HEK293 (cell line): Measurements from ENCODE around the gene DOCK3.

Experiments
- CTCF ChIA-PET: fragments of 350-600 bp; formaldehyde crosslinking; extraction: SDS; loops from one replicate; lab custom pipeline; 2021; ENCODE audit warnings: antibody characterized with exemption; lab: Yijun Ruan, JAX
- POLR2A ChIA-PET: fragments of 300-600 bp; formaldehyde crosslinking; extraction: SDS; loops from one replicate; lab custom pipeline; 2020; ENCODE audit warnings: antibody characterized with exemption, inconsistent platforms; lab: Yijun Ruan, JAX
- H3K27ac ChIP-seq: fragments of 200-500 bp; sonication (Bioruptor generic); 2 replicates; pipeline ENCODE4 v1.5.1; 2014; ENCODE audit warnings: low read depth, low read length, control low read depth, inconsistent platforms; ENCODE audit errors: extremely low read depth
- H3K36me3 ChIP-seq, 2 experiments: fragments of 200-500 bp in 1 of 2; sonication (Bioruptor generic) in 1 of 2; 1 replicate in 1 of 2; 2 replicates in 1 of 2; pipeline ENCODE4 v1.5.1; 2014 to 2017; ENCODE audit warnings: inconsistent platforms in 2 of 2, low read length in 2 of 2; ENCODE audit not compliant: control insufficient read depth in 2 of 2, insufficient read depth in 1 of 2
- H3K4me1 ChIP-seq: fragments of 200-500 bp; sonication (Bioruptor generic); 2 replicates; pipeline ENCODE4 v1.5.1; 2014; ENCODE audit warnings: mild to moderate bottlenecking, low read length, inconsistent platforms; ENCODE audit not compliant: control insufficient read depth, insufficient read depth
- H3K4me3 ChIP-seq: 2 replicates; pipeline ENCODE4 v1.5.1; 2011; ENCODE audit warnings: low read depth, mild to moderate bottlenecking, control low read depth, low read length, moderate library complexity
- H3K9me3 ChIP-seq: fragments of 200-500 bp; sonication (Bioruptor generic); 2 replicates; pipeline ENCODE4 v1.5.1; 2014; ENCODE audit warnings: low read depth, low read length, inconsistent platforms; ENCODE audit not compliant: control insufficient read depth, insufficient read depth
- GLI2 ChIP-seq: fragments of 450-650 bp; formaldehyde crosslinking; IDR thresholded peaks from 2 replicates; pipeline ENCODE4; 2017; ENCODE audit warnings: missing biosample characterization, missing genetic modification characterization, low read depth, borderline replicate concordance
- GLIS2 ChIP-seq: fragments of 450-650 bp; formaldehyde crosslinking; IDR thresholded peaks from 2 replicates; pipeline ENCODE4 v1.5.1; 2016; ENCODE audit warnings: missing biosample characterization, missing genetic modification characterization
- HOXA7 ChIP-seq: sonication (generic); formaldehyde crosslinking; IDR thresholded peaks from 2 replicates; pipeline ENCODE4 v1.8.1; 2022; ENCODE audit warnings: missing genetic modification reagents, borderline replicate concordance
- IKZF3 ChIP-seq: fragments of 450-650 bp; IDR thresholded peaks from 2 replicates; pipeline ENCODE4 v1.5.0; 2018; ENCODE audit warnings: missing biosample characterization, mild to moderate bottlenecking, missing genetic modification characterization, moderate library complexity
- KLF9 ChIP-seq: fragments of 450-650 bp; formaldehyde crosslinking; IDR thresholded peaks from 2 replicates; pipeline ENCODE4 v1.5.1; 2016; ENCODE audit warnings: missing biosample characterization, missing genetic modification characterization, low read depth
- MYNN ChIP-seq: fragments of 450-650 bp; formaldehyde crosslinking; IDR thresholded peaks from 2 replicates; pipeline ENCODE4 v1.5.1; 2016; ENCODE audit warnings: missing biosample characterization, missing genetic modification characterization, borderline replicate concordance
- MZF1 ChIP-seq: fragments of 450-650 bp; formaldehyde crosslinking; IDR thresholded peaks from 2 replicates; pipeline ENCODE4 v1.5.1; 2017; ENCODE audit warnings: missing biosample characterization, missing genetic modification characterization, borderline replicate concordance
- SP7 ChIP-seq: fragments of 450-650 bp; formaldehyde crosslinking; IDR thresholded peaks from 2 replicates; pipeline ENCODE4 v1.5.1; 2016; ENCODE audit warnings: missing biosample characterization, missing genetic modification characterization
- ZBTB20 ChIP-seq: fragments of 450-650 bp; formaldehyde crosslinking; IDR thresholded peaks from 2 replicates; pipeline ENCODE4 v1.5.1; 2016; ENCODE audit warnings: missing biosample characterization, missing genetic modification characterization
- ZFP41 ChIP-seq: fragments of 450-650 bp; formaldehyde crosslinking; IDR thresholded peaks from 2 replicates; pipeline ENCODE4 v1.5.1; 2016; ENCODE audit warnings: missing biosample characterization, missing genetic modification characterization, borderline replicate concordance
- ZNF146 ChIP-seq: fragments of 450-650 bp; formaldehyde crosslinking; IDR thresholded peaks from 2 replicates; pipeline ENCODE4 v1.5.1; 2016; ENCODE audit warnings: missing biosample characterization, missing genetic modification characterization
- ZNF169 ChIP-seq: fragments of 450-650 bp; formaldehyde crosslinking; IDR thresholded peaks from 2 replicates; pipeline ENCODE4 v1.5.1; 2016; ENCODE audit warnings: missing biosample characterization, missing genetic modification characterization
- ZNF175 ChIP-seq: fragments of 450-650 bp; formaldehyde crosslinking; IDR thresholded peaks from 2 replicates; pipeline ENCODE4 v1.5.1; 2016; ENCODE audit warnings: missing biosample characterization, missing genetic modification characterization
- ZNF239 ChIP-seq: fragments of 450-650 bp; formaldehyde crosslinking; IDR thresholded peaks from 2 replicates; pipeline ENCODE4 v1.5.1; 2016; ENCODE audit warnings: missing biosample characterization, missing genetic modification characterization
- ZNF26 ChIP-seq: fragments of 450-650 bp; formaldehyde crosslinking; IDR thresholded peaks from 2 replicates; pipeline ENCODE4 v1.5.1; 2016; ENCODE audit warnings: missing biosample characterization, missing genetic modification characterization
- ZNF292 ChIP-seq: fragments of 450-650 bp; formaldehyde crosslinking; IDR thresholded peaks from 2 replicates; pipeline ENCODE4 v1.5.1; 2016; ENCODE audit warnings: low read depth, missing biosample characterization, missing genetic modification characterization, borderline replicate concordance
- ZNF391 ChIP-seq: fragments of 450-650 bp; formaldehyde crosslinking; IDR thresholded peaks from 2 replicates; pipeline ENCODE4 v1.5.1; 2016; ENCODE audit warnings: low read depth, missing biosample characterization, missing genetic modification characterization, borderline replicate concordance
- ZNF394 ChIP-seq: fragments of 450-650 bp; formaldehyde crosslinking; IDR thresholded peaks from 2 replicates; pipeline ENCODE4 v1.5.1; 2016; ENCODE audit warnings: missing biosample characterization, missing genetic modification characterization, mild to moderate bottlenecking, moderate library complexity, borderline replicate concordance
- ZNF433 ChIP-seq: fragments of 450-650 bp; formaldehyde crosslinking; IDR thresholded peaks from 2 replicates; pipeline ENCODE4 v1.5.1; 2016; ENCODE audit warnings: missing biosample characterization, missing genetic modification characterization, low read depth
- ZNF473 ChIP-seq: fragments of 450-650 bp; formaldehyde crosslinking; IDR thresholded peaks from 2 replicates; pipeline ENCODE4 v1.5.1; 2017; ENCODE audit warnings: missing biosample characterization, missing genetic modification characterization
- ZNF513 ChIP-seq: fragments of 450-650 bp; IDR thresholded peaks from 2 replicates; pipeline ENCODE4 v1.5.1; 2018; ENCODE audit warnings: missing biosample characterization, missing genetic modification characterization
- ZNF610 ChIP-seq: fragments of 450-650 bp; formaldehyde crosslinking; IDR thresholded peaks from 2 replicates; pipeline ENCODE4 v1.5.1; 2016; ENCODE audit warnings: missing biosample characterization, missing genetic modification characterization, borderline replicate concordance
- ZNF621 ChIP-seq: fragments of 450-650 bp; formaldehyde crosslinking; IDR thresholded peaks from 2 replicates; pipeline ENCODE4 v1.5.1; 2017; ENCODE audit warnings: missing biosample characterization, missing genetic modification characterization
- ZNF626 ChIP-seq: fragments of 450-650 bp; sonication (Bioruptor Pico); formaldehyde crosslinking; IDR thresholded peaks from 2 replicates; pipeline ENCODE4 v1.5.1; 2018; ENCODE audit warnings: missing biosample characterization, missing genetic modification characterization, inconsistent platforms
- ZNF654 ChIP-seq: fragments of 450-650 bp; formaldehyde crosslinking; IDR thresholded peaks from 2 replicates; pipeline ENCODE4 v1.5.1; 2016; ENCODE audit warnings: low read depth, missing biosample characterization, missing genetic modification characterization
- ZNF658 ChIP-seq: fragments of 450-650 bp; formaldehyde crosslinking; IDR thresholded peaks from 2 replicates; pipeline ENCODE4; 2016; ENCODE audit warnings: missing biosample characterization, missing genetic modification characterization
- ZNF677 ChIP-seq: fragments of 450-650 bp; IDR thresholded peaks from 2 replicates; pipeline ENCODE4 v1.5.0; 2018; ENCODE audit warnings: missing biosample characterization, mild to moderate bottlenecking, missing genetic modification characterization, moderate library complexity
- ZNF76 ChIP-seq: fragments of 450-650 bp; formaldehyde crosslinking; IDR thresholded peaks from 2 replicates; pipeline ENCODE4; 2016; ENCODE audit warnings: low read depth, missing biosample characterization, missing genetic modification characterization, borderline replicate concordance
- ZNF830 ChIP-seq: fragments of 450-650 bp; IDR thresholded peaks from 2 replicates; pipeline ENCODE4 v1.5.0; 2018; ENCODE audit warnings: missing biosample characterization, missing genetic modification characterization, low read depth, mild to moderate bottlenecking, moderate library complexity
- ZXDB ChIP-seq: fragments of 450-650 bp; formaldehyde crosslinking; IDR thresholded peaks from 2 replicates; pipeline ENCODE4 v1.5.1; 2016; ENCODE audit warnings: missing biosample characterization, missing genetic modification characterization

The DOCK3 gene

GRCh38 chr3:51343918-51344687 lies 669.4 kb downstream of the DOCK3 start:
- peaks cover 0 to 17% of the 10 kb centered on the region in 2 experiments; a peak in 1 of 3 replicates for H3K36me3 ChIP-seq
- TF ChIP-seq ZNF175 (tag by site-specific recombination) (no peak), ZNF610 (tag by site-specific recombination) (no peak), ZFP41 (no peak), ZNF433 (no peak), ZNF621 (tag by site-specific recombination) (no peak), MYNN (tag by site-specific recombination) (no peak), GLI2 (tag by site-specific recombination) (no peak)
- H3K27ac ChIP-seq, result no peak overlapping the region
- CTCF ChIA-PET, result no interaction called here
- POLR2A ChIA-PET, result no interaction called here
- H3K4me3 ChIP-seq, result no peak overlapping the region
- 0 out of 2 replicates have a peak, but pooled peaks cover 2% of the 10 kb centered on the region for H3K4me1 ChIP-seq
- no peaks in the 10 kb centered on the region for H3K9me3 ChIP-seq

GRCh38 chr3:51350751-51351150 lies 676.0 kb downstream of the DOCK3 start:
- peaks cover 0 to 33% of the 10 kb centered on the region in 2 experiments; a peak in 1 of 3 replicates for H3K36me3 ChIP-seq
- TF ChIP-seq ZNF830 (tag by site-specific recombination) (no peak), ZNF473 (tag by site-specific recombination) (no peak), ZNF654 (tag by site-specific recombination) (no peak), ZNF146 (tag by site-specific recombination) (no peak), MZF1 (tag by site-specific recombination) (no peak), ZNF169 (tag by site-specific recombination) (no peak), IKZF3 (tag by site-specific recombination) (no peak), MYNN (tag by site-specific recombination) (no peak), ZNF658 (no peak), HOXA7 (no peak), SP7 (no peak), ZNF391 (tag by site-specific recombination) (no peak)
- POLR2A ChIA-PET, result no interaction called here
- H3K4me3 ChIP-seq, result no peak overlapping the region
- CTCF ChIA-PET, result interaction anchor here (0.6 kb wide), 1 partner anchor 249 kb away, joined by 3 read pairs; no protein-coding TSS in a partner anchor
- no peak overlapping the region for H3K27ac ChIP-seq
- no peaks in the 10 kb centered on the region for H3K9me3 ChIP-seq
- no peaks in the 10 kb centered on the region for H3K4me1 ChIP-seq

GRCh38 chr3:51353131-51353530 lies 678.4 kb downstream of the DOCK3 start:
- no peaks in the 10 kb centered on the region for H3K9me3 ChIP-seq
- POLR2A ChIA-PET, result no interaction called here
- TF ChIP-seq ZNF239 (tag by site-specific recombination) (no peak), ZNF513 (tag by site-specific recombination) (no peak), ZNF394 (tag by site-specific recombination) (no peak), ZNF677 (tag by site-specific recombination) (no peak), ZNF26 (no peak), ZBTB20 (tag by site-specific recombination) (no peak), ZNF626 (tag by site-specific recombination) (no peak), GLIS2 (no peak), ZNF292 (tag by site-specific recombination) (no peak), KLF9 (no peak), ZNF76 (tag by site-specific recombination) (no peak), ZXDB (tag by site-specific recombination) (no peak), ZNF169 (tag by site-specific recombination) (no peak)

More at GRCh38 chr3:51353131-51353530, 678.4 kb downstream of the DOCK3 start:
- CTCF ChIA-PET, result no interaction called here
- H3K36me3 ChIP-seq, result peaks cover 0 to 57% of the 10 kb centered on the region in 2 experiments; a peak in 1 of 3 replicates
- no peak overlapping the region for H3K4me3 ChIP-seq
- H3K27ac ChIP-seq, result no peak overlapping the region
- H3K4me1 ChIP-seq, result no peaks in the 10 kb centered on the region
